Endodermal cell (in vitro differentiated cells): Measurements from ENCODE around the gene RAPH1. TPM values are rescaled to one million over a fixed set of nuclear protein-coding genes. Genes with fewer than 3 reads are reported as not detected.
"Not testable (repeated sequence)": the region's sequence is repeated elsewhere in the genome, so short reads cannot be mapped to it uniquely, and the experiment has no call there.

ENCODE experiments used
- DNase-seq: peaks from one replicate; pipeline ENCODE4 v3.0.0-alpha.2; 2017
- H3K27ac ChIP-seq: 2 replicates; pipeline ENCODE4 v1.5.1; 2013; ENCODE audit warnings: mild to moderate bottlenecking, low read depth, low read length, moderate library complexity
- H3K27me3 ChIP-seq: 2 replicates; pipeline ENCODE4 v1.6.1; 2013; ENCODE audit warnings: mild to moderate bottlenecking, low read length, moderate library complexity; ENCODE audit not compliant: insufficient read depth, control insufficient read depth, poor library complexity, severe bottlenecking
- H3K36me3 ChIP-seq: 2 replicates; pipeline ENCODE4 v1.7.0; 2013; ENCODE audit warnings: mild to moderate bottlenecking, low read length, moderate library complexity; ENCODE audit not compliant: control insufficient read depth, insufficient read depth
- H3K4me1 ChIP-seq: one replicate; pipeline ENCODE4 v1.7.0; 2013; ENCODE audit warnings: low read length; ENCODE audit not compliant: control insufficient read depth, insufficient read depth
- H3K4me3 ChIP-seq: 2 replicates; pipeline ENCODE4 v1.5.1; 2013; ENCODE audit warnings: mild to moderate bottlenecking, low read length, moderate library complexity
- H3K9ac ChIP-seq: 2 replicates; pipeline ENCODE4 v1.6.1; 2013; ENCODE audit warnings: mild to moderate bottlenecking, low read length, moderate library complexity; ENCODE audit not compliant: poor library complexity, severe bottlenecking; ENCODE audit errors: extremely low read depth
- H3K9me3 ChIP-seq: 2 replicates; pipeline ENCODE4 v1.6.1; 2013; ENCODE audit warnings: mild to moderate bottlenecking, low read length, moderate library complexity; ENCODE audit not compliant: control insufficient read depth
- H3K27ac Mint-ChIP-seq: 2 replicates; pipeline ENCODE4 v1.8.0; 2020; ENCODE audit warnings: mixed read lengths
- H3K27me3 Mint-ChIP-seq: 2 replicates; pipeline ENCODE4 v1.8.0; 2021; ENCODE audit warnings: mild to moderate bottlenecking, mixed read lengths; ENCODE audit not compliant: insufficient read depth
- H3K36me3 Mint-ChIP-seq: 2 replicates; pipeline ENCODE4 v1.8.0; 2020; ENCODE audit warnings: low read depth, mixed read lengths
- H3K4me1 Mint-ChIP-seq: 2 replicates; pipeline ENCODE4 v1.8.0; 2020; ENCODE audit warnings: mixed read lengths
- H3K4me3 Mint-ChIP-seq: 2 replicates; pipeline ENCODE4 v1.8.0; 2020; ENCODE audit warnings: mild to moderate bottlenecking, moderate library complexity, mixed read lengths
- H3K9me3 Mint-ChIP-seq: 2 replicates; pipeline ENCODE4 v1.8.0; 2020; ENCODE audit warnings: mild to moderate bottlenecking, mixed read lengths
- WGBS, 2 experiments: methylation state at CpG; one replicate each; pipeline versions ENCODE4 v1.1.5 to v1.1.7; 2013; ENCODE audit warnings: missing lambda C conversion rate in 2 of 2, mixed read lengths in 1 of 2; ENCODE audit not compliant: insufficient coverage in 1 of 2, insufficient read length in 1 of 2; 5-methylcytosine and 5-hydroxymethylcytosine counted together
- total RNA-seq, 2 donors: library from RNA; stranded (reverse); fragmentation: NEBNext Ultra II Directional in 1 of 2; extraction: Animal tissue kit (Norgen Biotek cat#: 25700) in 1 of 2; gene quantifications; 2 replicates in 1 of 2; 3 replicates in 1 of 2; pipeline ENCODE4 v1.2.1, GENCODE V29; 2021
- TF ChIP-seq, protein P1 (sequence below): fragments of 200-600 bp; sonication (generic); conservative IDR thresholded peaks from 2 replicates; pipeline ENCODE4 v1.5.0; 2021; ENCODE audit warnings: antibody characterized with exemption, mild to moderate bottlenecking

Gene RAPH1
- total RNA-seq, 2 donors from 2014 or later, result 23.5 to 24.6 TPM

DNA sequence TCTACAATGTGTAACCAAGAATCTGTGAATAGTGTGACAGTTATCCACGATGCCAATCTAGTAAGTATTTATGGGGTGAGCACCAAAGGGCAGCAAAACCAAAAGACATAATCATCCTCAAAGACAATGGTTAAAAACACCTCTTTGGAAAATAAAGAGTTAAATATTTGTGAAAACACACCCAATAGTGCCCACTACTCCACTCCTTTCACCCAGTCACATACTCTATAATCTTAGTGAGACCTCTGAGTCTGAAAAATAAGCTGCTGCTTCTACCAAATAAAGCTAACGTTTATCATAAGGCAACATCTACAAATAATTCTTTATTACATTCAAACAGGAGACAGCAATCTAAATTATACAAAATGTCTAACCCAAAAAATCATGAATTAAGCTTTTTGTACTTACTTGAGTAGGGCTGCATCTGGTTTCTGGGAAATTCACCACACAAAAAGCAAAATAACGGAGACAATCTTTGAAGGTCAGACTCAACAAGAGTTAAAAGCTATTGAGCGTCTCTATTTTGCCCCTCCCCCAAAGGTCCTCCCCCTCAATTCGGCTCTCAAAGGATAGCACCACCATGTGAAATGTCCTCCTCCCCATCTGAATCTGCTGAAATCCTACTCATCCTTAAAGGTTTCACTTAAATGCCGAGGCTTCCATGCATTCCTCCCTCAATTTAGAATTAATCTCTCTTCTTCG, 2.0 kb downstream of the RAPH1 start:
- Histone ChIP-seq H3K36me3 (no peaks in the 10 kb centered on the region), H3K27ac (no peak overlapping the region), H3K27me3 (no peaks in the 10 kb centered on the region), H3K9me3 (peaks cover 5% of the 10 kb centered on the region), H3K4me3 (peak overlapping the region; percentile 83), H3K4me1 (no peaks in the 10 kb centered on the region), H3K9ac (peak overlapping the region; percentile 1)
- Mint-ChIP-seq H3K36me3 (no peaks in the 10 kb centered on the region), H3K9me3 (peaks cover 4% of the 10 kb centered on the region), H3K27me3 (peaks cover 4% of the 10 kb centered on the region), H3K27ac (no peak overlapping the region), H3K4me3 (peak overlapping the region; percentile 79), H3K4me1 (peaks cover 19% of the 10 kb centered on the region)
- TF ChIP-seq, protein P1, sequence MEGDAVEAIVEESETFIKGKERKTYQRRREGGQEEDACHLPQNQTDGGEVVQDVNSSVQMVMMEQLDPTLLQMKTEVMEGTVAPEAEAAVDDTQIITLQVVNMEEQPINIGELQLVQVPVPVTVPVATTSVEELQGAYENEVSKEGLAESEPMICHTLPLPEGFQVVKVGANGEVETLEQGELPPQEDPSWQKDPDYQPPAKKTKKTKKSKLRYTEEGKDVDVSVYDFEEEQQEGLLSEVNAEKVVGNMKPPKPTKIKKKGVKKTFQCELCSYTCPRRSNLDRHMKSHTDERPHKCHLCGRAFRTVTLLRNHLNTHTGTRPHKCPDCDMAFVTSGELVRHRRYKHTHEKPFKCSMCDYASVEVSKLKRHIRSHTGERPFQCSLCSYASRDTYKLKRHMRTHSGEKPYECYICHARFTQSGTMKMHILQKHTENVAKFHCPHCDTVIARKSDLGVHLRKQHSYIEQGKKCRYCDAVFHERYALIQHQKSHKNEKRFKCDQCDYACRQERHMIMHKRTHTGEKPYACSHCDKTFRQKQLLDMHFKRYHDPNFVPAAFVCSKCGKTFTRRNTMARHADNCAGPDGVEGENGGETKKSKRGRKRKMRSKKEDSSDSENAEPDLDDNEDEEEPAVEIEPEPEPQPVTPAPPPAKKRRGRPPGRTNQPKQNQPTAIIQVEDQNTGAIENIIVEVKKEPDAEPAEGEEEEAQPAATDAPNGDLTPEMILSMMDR, result no peak
- 18 to 23% methylated on average over 6 to 7 of the region's 7 CpGs for WGBS, 2 experiments
- no peak for DNase-seq

DNA sequence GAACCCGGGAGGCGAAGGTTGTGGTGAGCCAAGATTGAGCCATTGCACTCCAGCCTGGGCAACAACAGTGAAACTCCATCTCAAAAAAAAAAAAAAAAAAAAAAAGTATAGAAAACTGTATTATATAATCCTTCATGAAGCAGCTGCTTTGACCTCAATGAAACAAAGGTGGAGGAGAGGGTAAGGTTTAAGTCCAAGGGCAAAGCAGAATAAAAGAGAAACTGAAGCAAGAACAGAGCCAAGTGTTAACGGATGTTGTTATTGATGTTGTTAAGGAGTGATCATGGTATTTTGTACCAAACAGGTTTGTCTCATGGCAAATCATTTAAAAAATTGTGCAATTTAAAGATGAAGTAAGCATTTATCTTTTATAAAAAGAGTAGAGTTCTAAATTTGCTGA, 7.4 kb downstream of the RAPH1 start:
- Mint-ChIP-seq H3K36me3 (peaks cover 2% of the 10 kb centered on the region), H3K27ac (no peak overlapping the region), H3K27me3 (no peaks in the 10 kb centered on the region), H3K9me3 (peaks cover 2% of the 10 kb centered on the region), H3K4me1 (peaks cover under 1% of the 10 kb centered on the region), H3K4me3 (no peak overlapping the region)
- Histone ChIP-seq H3K4me1 (no peaks in the 10 kb centered on the region), H3K9me3 (no peaks in the 10 kb centered on the region), H3K9ac (no peak overlapping the region), H3K27ac (no peak overlapping the region), H3K36me3 (peaks cover 5% of the 10 kb centered on the region), H3K4me3 (no peak overlapping the region), H3K27me3 (no peaks in the 10 kb centered on the region)
- DNase-seq, result no peak
- TF ChIP-seq, protein P1, result no peak
- 89 to 93% methylated on average over 3 of the region's 3 CpGs for WGBS, 2 experiments

DNA sequence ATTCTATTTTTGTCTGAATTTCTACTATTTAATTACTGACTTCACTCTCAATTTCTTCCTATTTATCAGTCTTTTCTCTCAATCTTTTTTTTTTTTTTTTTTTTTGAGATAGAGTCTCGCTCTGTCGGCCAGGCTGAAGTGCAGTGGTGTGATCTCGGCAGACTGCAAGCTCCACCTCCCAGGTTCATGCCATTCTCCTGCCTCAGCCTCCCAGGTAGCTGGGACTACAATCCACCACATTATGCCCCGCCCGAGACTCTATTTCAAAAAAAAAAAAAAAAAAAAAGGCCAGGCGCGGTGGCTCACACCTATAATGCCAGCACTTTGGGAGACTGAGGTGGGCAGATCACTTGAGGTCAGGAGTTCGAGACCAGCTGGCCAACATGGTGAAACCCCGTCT, 21.8 kb downstream of the RAPH1 start:
- 90 to 91% methylated on average over 2 to 8 of the region's 9 CpGs for WGBS, 2 experiments
- H3K4me3 Mint-ChIP-seq, H3K9me3 Mint-ChIP-seq, H3K27me3 ChIP-seq, H3K36me3 ChIP-seq, H3K4me1 ChIP-seq, H3K4me1 Mint-ChIP-seq, H3K4me3 ChIP-seq, H3K9ac ChIP-seq, H3K9me3 ChIP-seq, H3K27ac ChIP-seq, H3K27ac Mint-ChIP-seq, H3K36me3 Mint-ChIP-seq, DNase-seq, H3K27me3 Mint-ChIP-seq: not testable (repeated sequence)

DNA sequence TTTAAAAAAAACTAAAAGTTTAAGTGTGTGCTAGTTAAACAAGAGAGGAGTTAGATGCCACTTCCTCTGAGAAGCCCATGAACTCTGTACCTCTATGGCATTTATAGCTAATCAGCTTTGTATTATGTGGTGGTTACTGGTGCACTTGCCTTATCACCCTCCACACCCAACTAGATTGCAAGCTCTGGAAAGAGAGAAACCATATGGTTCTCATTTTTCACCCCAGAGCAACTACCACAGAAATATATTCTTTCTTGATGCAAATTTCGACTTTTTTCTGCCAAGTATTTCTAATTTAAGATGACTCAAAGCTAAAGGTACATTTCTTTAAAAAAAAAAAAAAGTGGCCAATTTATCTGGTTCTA, 24.2 kb downstream of the RAPH1 start:
- no peaks in the 10 kb centered on the region for H3K27me3 Mint-ChIP-seq
- peaks cover 2% of the 10 kb centered on the region for H3K4me1 Mint-ChIP-seq
- Histone ChIP-seq H3K36me3 (no peaks in the 10 kb centered on the region), H3K9ac (no peak overlapping the region), H3K9me3 (peaks cover 11% of the 10 kb centered on the region), H3K27ac (no peak overlapping the region), H3K4me3 (no peak overlapping the region), H3K27me3 (no peaks in the 10 kb centered on the region), H3K4me1 (no peaks in the 10 kb centered on the region)
- H3K9me3 Mint-ChIP-seq, result peaks cover 9% of the 10 kb centered on the region
- TF ChIP-seq, protein P1, result no peak
- no peak for DNase-seq
- no peak overlapping the region for H3K27ac Mint-ChIP-seq
- H3K36me3 Mint-ChIP-seq, result peaks cover 7% of the 10 kb centered on the region
- 60% methylated on average over 1 of the region's 1 CpG; no CpG with 5 or more reads in 1 of the 2 experiments for WGBS, 2 experiments
- no peak overlapping the region for H3K4me3 Mint-ChIP-seq
